Loucy (cell line): Measurements from ENCODE around the gene OBP2B.

Source experiments
- H2AFZ ChIP-seq: fragments of 200-600 bp; sonication (generic); 2 replicates; pipeline ENCODE4 v1.6.0; 2016; ENCODE audit warnings: antibody characterized with exemption, mild to moderate bottlenecking, low read length, moderate library complexity
- H3F3A ChIP-seq: fragments of 200-600 bp; 2 replicates; pipeline ENCODE4 v1.6.0; 2016; ENCODE audit warnings: antibody characterized with exemption, low read depth, mild to moderate bottlenecking
- H3K27me3 ChIP-seq: fragments of 200-600 bp; sonication (generic); 2 replicates; pipeline ENCODE4 v1.6.1; 2014; ENCODE audit warnings: low read length, mild to moderate bottlenecking; ENCODE audit not compliant: insufficient read depth, poor library complexity, severe bottlenecking
- H3K36me3 ChIP-seq: fragments of 200-600 bp; sonication (generic); 2 replicates; pipeline ENCODE4 v1.6.1; 2016; ENCODE audit warnings: low read length; ENCODE audit not compliant: insufficient read depth
- H3K4me1 ChIP-seq: fragments of 200-600 bp; sonication (generic); 2 replicates; pipeline ENCODE4 v1.5.1; 2014; ENCODE audit warnings: low read length, mild to moderate bottlenecking; ENCODE audit not compliant: insufficient read depth, poor library complexity, severe bottlenecking
- H3K4me2 ChIP-seq: fragments of 200-600 bp; sonication (generic); 2 replicates; pipeline ENCODE4 v1.6.0; 2014; ENCODE audit warnings: antibody characterized with exemption, low read length, low read depth, mild to moderate bottlenecking; ENCODE audit not compliant: poor library complexity, severe bottlenecking
- H3K4me3 ChIP-seq: fragments of 200-600 bp; sonication (generic); 2 replicates; pipeline ENCODE4 v1.5.1; 2014; ENCODE audit warnings: low read length, mild to moderate bottlenecking, mixed read lengths; ENCODE audit not compliant: poor library complexity, severe bottlenecking
- H3K79me2 ChIP-seq: fragments of 200-600 bp; sonication (generic); 2 replicates; pipeline ENCODE4 v1.6.1; 2014; ENCODE audit warnings: low read length; ENCODE audit not compliant: insufficient read depth
- H3K9ac ChIP-seq: fragments of 200-600 bp; sonication (generic); 2 replicates; pipeline ENCODE4 v1.6.0; 2014; ENCODE audit warnings: mild to moderate bottlenecking, low read depth, low read length, moderate library complexity; ENCODE audit not compliant: poor library complexity, severe bottlenecking
- H3K9me2 ChIP-seq: fragments of 200-600 bp; sonication (generic); replicated peaks from 2 replicates; pipeline ENCODE4 v1.6.1; 2016; ENCODE audit warnings: low read depth, low read length, mixed read lengths
- H3K9me3 ChIP-seq: fragments of 200-600 bp; sonication (generic); 2 replicates; pipeline ENCODE4 v1.6.1; 2014; ENCODE audit warnings: mild to moderate bottlenecking, antibody characterized with exemption, low read length, low read depth; ENCODE audit not compliant: insufficient read depth
- H4K20me1 ChIP-seq: fragments of 200-600 bp; sonication (generic); 2 replicates; pipeline ENCODE4 v1.6.0; 2014; ENCODE audit warnings: antibody characterized with exemption, low read length, mild to moderate bottlenecking; ENCODE audit not compliant: insufficient read depth, poor library complexity, severe bottlenecking
- CTCF ChIP-seq: fragments of 200-600 bp; sonication (generic); conservative IDR thresholded peaks from 2 replicates; pipeline ENCODE4 v1.5.1; 2014; ENCODE audit warnings: mild to moderate bottlenecking, antibody characterized with exemption, low read length
- EZH2phosphoT487 ChIP-seq: fragments of 200-600 bp; IDR thresholded peaks from 2 replicates; pipeline ENCODE4 v1.6.1; 2018; ENCODE audit warnings: antibody characterized with exemption, mild to moderate bottlenecking, moderate library complexity, borderline replicate concordance

OBP2B gene

DNA sequence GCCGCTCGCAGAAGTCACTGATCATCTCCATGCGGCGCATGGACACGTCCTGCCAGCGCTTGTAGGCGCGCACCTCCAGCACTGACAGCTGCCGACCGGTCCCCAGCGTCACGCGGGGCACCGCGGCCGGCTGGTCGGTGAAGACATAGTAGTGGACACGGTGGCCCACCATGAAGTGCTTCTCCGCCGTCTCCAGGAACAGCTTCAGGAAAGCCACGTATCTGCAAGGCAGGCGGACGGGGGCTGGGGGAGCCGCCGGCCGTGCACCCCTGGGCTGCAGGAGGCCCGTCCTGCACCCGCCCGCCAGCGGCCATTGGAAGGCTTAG is 47.0 kb upstream of the OBP2B start:
- H3K9me3 ChIP-seq = no peaks in the 10 kb centered on the region
- no peaks in the 10 kb centered on the region for H3K79me2 ChIP-seq
- no peak overlapping the region for H3K4me2 ChIP-seq
- peaks cover 5% of the 10 kb centered on the region for H3K4me1 ChIP-seq
- H3F3A ChIP-seq = no peaks in the 10 kb centered on the region
- no peak overlapping the region for H2AFZ ChIP-seq
- no peak overlapping the region for H3K9ac ChIP-seq
- H3K36me3 ChIP-seq = no peaks in the 10 kb centered on the region
- H4K20me1 ChIP-seq = no peaks in the 10 kb centered on the region
- no peaks in the 10 kb centered on the region for H3K27me3 ChIP-seq
- no peaks in the 10 kb centered on the region for H3K9me2 ChIP-seq
- no peak overlapping the region for H3K4me3 ChIP-seq
- TF ChIP-seq CTCF = no peak
- no peak for TF ChIP-seq EZH2phosphoT487

- Histone ChIP-seq H4K20me1 (no peaks in the 10 kb centered on the region), H3K9me2 (no peaks in the 10 kb centered on the region), H3F3A (no peaks in the 10 kb centered on the region), H3K79me2 (no peaks in the 10 kb centered on the region), H3K27me3 (no peaks in the 10 kb centered on the region), H3K9ac (no peak overlapping the region), H3K36me3 (no peaks in the 10 kb centered on the region), H3K4me3 (no peak overlapping the region), H3K9me3 (no peaks in the 10 kb centered on the region), H3K4me2 (no peak overlapping the region), H3K4me1 (peaks cover 5% of the 10 kb centered on the region), H2AFZ (no peak overlapping the region)
- TF ChIP-seq CTCF (no peak), EZH2phosphoT487 (no peak)
Observed at GRCh38 chr9:133255371-133256135, 46.5 kb upstream of the OBP2B start.

- no peak overlapping the region for H3K9ac ChIP-seq
- H3K79me2 ChIP-seq = no peaks in the 10 kb centered on the region
- no peaks in the 10 kb centered on the region for H3F3A ChIP-seq
- H3K36me3 ChIP-seq = no peaks in the 10 kb centered on the region
- H3K4me3 ChIP-seq = no peak overlapping the region
- H2AFZ ChIP-seq = no peak overlapping the region
- H3K4me1 ChIP-seq = peaks cover 5% of the 10 kb centered on the region
- no peaks in the 10 kb centered on the region for H3K27me3 ChIP-seq
- no peaks in the 10 kb centered on the region for H4K20me1 ChIP-seq
- TF ChIP-seq CTCF = no peak
- no peak for TF ChIP-seq EZH2phosphoT487
- no peaks in the 10 kb centered on the region for H3K9me2 ChIP-seq
- no peak overlapping the region for H3K4me2 ChIP-seq
- no peaks in the 10 kb centered on the region for H3K9me3 ChIP-seq
Observed at GRCh38 chr9:133254471-133254870, 45.4 kb upstream of the OBP2B start.
